Measurements from ENCODE around the gene CCDC69. TPM values are rescaled to one million over a fixed set of nuclear protein-coding genes. Genes with fewer than 3 reads are reported as not detected.

Gene CCDC69
- total and polyA plus RNA-seq, 10 of the 15 experiments (the other 5 are each of a cell fraction or from before 2014, with no cell fraction given) = 13.5 to 106 (median 70.1) TPM

DNA sequence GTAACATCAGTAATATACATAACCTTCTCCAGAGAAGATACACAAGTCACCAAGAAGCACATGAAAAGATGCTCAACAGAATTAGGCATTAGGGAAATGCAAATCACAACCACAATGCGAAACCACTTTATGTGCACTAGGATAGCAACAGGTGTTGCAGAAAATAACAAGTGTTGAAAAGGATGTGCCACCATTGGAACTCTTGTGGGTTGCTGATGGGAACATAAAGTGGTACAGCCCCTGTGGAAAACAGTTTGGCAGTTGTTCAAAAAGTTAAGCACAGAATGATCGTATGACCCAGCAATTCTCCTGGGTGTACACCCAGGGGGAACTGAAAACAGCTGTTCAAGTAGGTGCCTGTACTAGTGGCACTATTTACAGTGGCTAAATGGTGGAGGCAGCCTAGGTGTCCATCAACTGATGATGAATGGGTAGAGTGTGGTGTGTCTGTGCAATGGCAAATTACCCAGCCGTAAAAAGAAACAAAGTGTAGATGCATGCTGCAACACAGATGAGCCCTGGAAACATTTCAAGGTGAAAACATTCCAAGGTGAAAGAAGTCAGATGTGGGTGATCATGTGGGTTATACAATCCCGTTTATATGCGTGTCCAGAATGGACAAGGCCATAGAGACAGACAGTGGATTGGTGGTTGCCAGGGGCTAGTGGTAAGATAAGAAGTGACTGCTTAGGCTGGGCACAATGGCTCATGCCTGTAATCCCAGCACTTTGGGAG is 27.2 kb downstream of the CCDC69 start (continued):
- TF ChIP-seq ZBTB11 (CRISPR knock-in tag; IDR thresholded peaks at IDR 0.05) = no peak
- no peak for TF ChIP-seq FOXM1 (IDR thresholded peaks at IDR 0.05; ENCODE audit: low read depth, low read length)
- TF ChIP-seq HDAC2 (IDR thresholded peaks at IDR 0.05) = no peak
- no peak for TF ChIP-seq CHD4 (IDR thresholded peaks at IDR 0.05)
- TF ChIP-seq IKZF2 (IDR thresholded peaks at IDR 0.05) = peak; percentile 97

DNA sequence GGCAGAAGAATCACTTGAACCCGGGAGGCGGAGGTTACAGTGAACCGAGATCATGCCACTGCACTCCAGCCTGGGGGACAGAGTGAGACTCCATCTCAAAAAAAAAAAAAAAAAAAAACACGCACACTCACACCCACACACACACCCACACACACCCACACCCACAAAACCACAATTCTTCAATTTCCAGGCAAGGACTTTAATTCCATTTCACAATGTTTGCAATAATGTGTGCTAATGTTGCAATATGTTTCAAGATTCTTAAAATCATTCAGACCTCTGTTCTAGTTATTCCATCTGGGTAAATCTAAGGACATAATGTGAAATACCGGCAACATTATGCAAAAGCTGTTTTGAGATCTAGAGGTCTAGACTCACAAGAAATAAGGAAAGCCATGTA is 28.3 kb downstream of the CCDC69 start:
- ATAC-seq (no peak), DNase-seq (ENCODE audit: low read depth, low spot score) (no peak), FAIRE-seq (no peak)
- Histone ChIP-seq H3K79me2 (ENCODE audit: control insufficient read depth, insufficient read depth, low read length) (no peaks in the 10 kb centered on the region), H2AFZ (ENCODE audit: control insufficient read depth, low read depth, low read length) (no peak overlapping the region), H3K27me3 (replicated peaks in 1 of 2; ENCODE audit: control insufficient read depth in 2 of 2, insufficient read depth in 2 of 2, low read length in 1 of 2) (no peaks in the 10 kb centered on the region), H3K4me3 (no peak overlapping the region), H3K9ac (ENCODE audit: control insufficient read depth, insufficient read depth, low read length) (no peak overlapping the region), H4K20me1 (ENCODE audit: control insufficient read depth, insufficient read depth) (no peaks in the 10 kb centered on the region), H3K4me1 (ENCODE audit: control insufficient read depth, insufficient read depth, low read length) (peaks cover 17% of the 10 kb centered on the region), H3K36me3 (ENCODE audit: control insufficient read depth in 2 of 2, insufficient read depth in 2 of 2, low read length in 1 of 2) (peaks cover 4 to 17% of the 10 kb centered on the region in 2 experiments; a peak in 2 of 4 replicates), H3K9me3 (replicated peaks; ENCODE audit: control insufficient read depth, insufficient read depth, low read length) (peaks cover 4% of the 10 kb centered on the region), H3K4me2 (ENCODE audit: control insufficient read depth, insufficient read depth) (no peak overlapping the region), H3K27ac (ENCODE audit: control insufficient read depth, insufficient read depth) (peak overlapping the region; percentile 41; the same call in 1 of the 2 replicates)
- ChIA-PET POLR2A (interaction anchor here (2.9 kb wide), 1 partner anchor 17 kb away, joined by 20 read pairs; no protein-coding TSS in a partner anchor), SMC1A (ENCODE audit: uncharacterized antibody, unreplicated experiment) (interaction anchor here (0.7 to 2.8 kb wide), 5 partner anchors 16 to 54 kb away, joined by 3 to 18 read pairs (median 6); no protein-coding TSS in a partner anchor), RAD21 (ENCODE audit: unreplicated experiment) (interaction anchor here (0.8 to 1.4 kb wide), 2 partner anchors 53 to 66 kb away, joined by 3 to 4 read pairs; no protein-coding TSS in a partner anchor), CTCF (interaction anchor here (1.5 kb wide), 2 partner anchors 16 to 18 kb away, joined by 3 read pairs; no protein-coding TSS in a partner anchor)
- intact Hi-C loops (cut with micrococcal nuclease; ENCODE audit: unreplicated experiment) (loop anchor here (2.0 kb wide), 1 partner anchor 19 kb away; no protein-coding TSS in a partner anchor), in situ Hi-C loops (cut with MboI) (no loop called here)
- 67% methylated on average over 3 of the region's 5 CpGs for WGBS (ENCODE audit: insufficient coverage, insufficient replicate concordance, low lambda C conversion rate, missing lambda C conversion rate)
- no TSS peak for BruUV-seq (replicated peaks)
- TF ChIP-seq E2F4 (IDR thresholded peaks at IDR 0.05; ENCODE audit: low read depth, low read length) = no peak
- peak; percentile 44 for TF ChIP-seq RUNX3 (IDR thresholded peaks at IDR 0.05; ENCODE audit: low read length)
- TF ChIP-seq EGR1 (IDR thresholded peaks at IDR 0.05; ENCODE audit: borderline replicate concordance in 1 of 2, low read depth in 2 of 2, low read length in 2 of 2) = peak in 1 of 2 experiments; percentile 62; a peak in 2 of 3 replicates

Data from GM12878 (cell line).